ENCODE results near the gene ZNF582.

The ZNF582 gene

GRCh38 chr19:56333506-56333905, 59.8 kb downstream of the ZNF582 start:
- Histone ChIP-seq H3K4me1 (ENCODE audit: insufficient read depth, low read length, severe bottlenecking) (no peaks in the 10 kb centered on the region), H3K9ac (ENCODE audit: low read length) (no peak overlapping the region), H3F3A (ENCODE audit: insufficient read depth, low read length) (no peaks in the 10 kb centered on the region), H3K36me3 (ENCODE audit: insufficient read depth, low read length) (no peaks in the 10 kb centered on the region), H4K20me1 (ENCODE audit: insufficient read depth, low read length) (no peaks in the 10 kb centered on the region), H2AFZ (ENCODE audit: low read length) (no peak overlapping the region), H3K27ac (ENCODE audit: low read depth, low read length, poor library complexity, severe bottlenecking) (no peak overlapping the region), H3K9me3 (ENCODE audit: low read length) (no peaks in the 10 kb centered on the region), H3K9me2 (ENCODE audit: low read depth, low read length) (no peaks in the 10 kb centered on the region), H3K4me3 (ENCODE audit: low read depth, low read length, poor library complexity, severe bottlenecking) (no peak overlapping the region), H3K27me3 (ENCODE audit: insufficient read depth, low read length) (no peaks in the 10 kb centered on the region), H3K79me2 (ENCODE audit: insufficient read depth, low read length) (no peaks in the 10 kb centered on the region), H3K4me2 (ENCODE audit: low read length) (no peak overlapping the region)
- no peak for TF ChIP-seq EZH2 (IDR thresholded peaks at IDR 0.05; ENCODE audit: borderline replicate concordance, low read length)
- peak; percentile 88 for TF ChIP-seq CTCF (IDR thresholded peaks at IDR 0.05; ENCODE audit: low read length)
